ENCODE results near the gene TRIM65. TPM values are rescaled to one million over a fixed set of nuclear protein-coding genes. Genes with fewer than 3 reads are reported as not detected.

Gene TRIM65
- 10 to 100 TPM; 39.4 to 39.5 TPM for total RNA-seq

GRCh38 chr17:75896415-75897159 is at the start of gene TRIM65:
Gene TRIM65 (minus strand): TSS chr17:75896951. CDS start chr17:75896937, 14 bp downstream.
- POLR2A ChIA-PET: interaction anchor here (0.6 to 2.3 kb wide), 16 partner anchors 8 to 384 kb away, joined by 3 to 19 read pairs (median 4); partner anchors contain the start of genes MRPL38, TRIM47, UNK and WBP2

GRCh38 chr17:75945211-75945610 is 48.5 kb upstream of the TRIM65 start:
- CTCF ChIA-PET: no interaction called here
- POLR2A ChIA-PET: no interaction called here

More at GRCh38 chr17:75896415-75897159, at the start of gene TRIM65:
- CTCF ChIA-PET: interaction anchor here (0.6 to 3.7 kb wide), 16 partner anchors 9 to 286 kb away, joined by 3 to 37 read pairs (median 4); partner anchors contain the start of genes MRPL38, TRIM47 and WBP2

- POLR2A ChIA-PET: no interaction called here
- CTCF ChIA-PET: no interaction called here
Measured at GRCh38 chr17:75943491-75943890, 46.7 kb upstream of the TRIM65 start.

GRCh38 chr17:75942473-75942872 is 45.7 kb upstream of the TRIM65 start:
- CTCF ChIA-PET: no interaction called here
- POLR2A ChIA-PET: no interaction called here

- POLR2A ChIA-PET: interaction anchor here (0.6 to 0.8 kb wide), 2 partner anchors 37 to 342 kb away, joined by 3 to 9 read pairs; no protein-coding TSS in a partner anchor
- CTCF ChIA-PET: interaction anchor here (1.0 to 1.3 kb wide), 2 partner anchors 36 to 616 kb away, joined by 3 read pairs; no protein-coding TSS in a partner anchor
Measured at GRCh38 chr17:75941442-75941819, 44.7 kb upstream of the TRIM65 start.

- ChIA-PET CTCF (interaction anchor here (0.6 to 1.3 kb wide), 3 partner anchors 27 to 617 kb away, joined by 3 read pairs; no protein-coding TSS in a partner anchor), POLR2A (interaction anchor here (0.6 to 0.8 kb wide), 2 partner anchors 37 to 343 kb away, joined by 3 to 9 read pairs; no protein-coding TSS in a partner anchor)
Measured at GRCh38 chr17:75940727-75941441, 44.1 kb upstream of the TRIM65 start, which contains the start of gene FBF1. Gene FBF1 (minus strand): TSS chr17:75941042. CDS start chr17:75938149, 2,893 bp downstream.

GRCh38 chr17:75937652-75938051 is 40.9 kb upstream of the TRIM65 start:
- ChIA-PET CTCF (no interaction called here), POLR2A (interaction anchor here (0.6 kb wide), 1 partner anchor 629 kb away, joined by 3 read pairs; no protein-coding TSS in a partner anchor)

GRCh38 chr17:75933808-75934207 is 37.1 kb upstream of the TRIM65 start:
- CTCF ChIA-PET: no interaction called here
- POLR2A ChIA-PET: no interaction called here

GRCh38 chr17:75932852-75933251 is 36.1 kb upstream of the TRIM65 start:
- POLR2A ChIA-PET: no interaction called here
- CTCF ChIA-PET: no interaction called here

GRCh38 chr17:75931062-75931461 is 34.3 kb upstream of the TRIM65 start:
- CTCF ChIA-PET: no interaction called here

GRCh38 chr17:75927286-75927922 is 30.7 kb upstream of the TRIM65 start:
- ChIA-PET POLR2A (no interaction called here), CTCF (interaction anchor here (1.2 kb wide), 1 partner anchor 86 kb away, joined by 3 read pairs; no protein-coding TSS in a partner anchor)

More at GRCh38 chr17:75931062-75931461, 34.3 kb upstream of the TRIM65 start:
- POLR2A ChIA-PET: no interaction called here

GRCh38 chr17:75926456-75926855 is 29.7 kb upstream of the TRIM65 start:
- ChIA-PET POLR2A (no interaction called here), CTCF (no interaction called here)

- ChIA-PET CTCF (interaction anchor here (1.3 kb wide), 1 partner anchor 91 kb away, joined by 4 read pairs; no protein-coding TSS in a partner anchor), POLR2A (interaction anchor here (0.6 kb wide), 1 partner anchor 10 kb away, joined by 3 read pairs; no protein-coding TSS in a partner anchor)
Measured at GRCh38 chr17:75925912-75926311, 29.2 kb upstream of the TRIM65 start.

GRCh38 chr17:75925103-75925502 is 28.4 kb upstream of the TRIM65 start:
- POLR2A ChIA-PET: no interaction called here
- CTCF ChIA-PET: interaction anchor here (1.3 to 1.4 kb wide), 2 partner anchors 91 to 139 kb away, joined by 3 to 4 read pairs; no protein-coding TSS in a partner anchor

GRCh38 chr17:75922963-75923874 is 26.5 kb upstream of the TRIM65 start:
- ChIA-PET POLR2A (no interaction called here), CTCF (interaction anchor here (0.8 kb wide), 1 partner anchor 91 kb away, joined by 3 read pairs; no protein-coding TSS in a partner anchor)

GRCh38 chr17:75922173-75922961 is 25.6 kb upstream of the TRIM65 start:
- ChIA-PET POLR2A (no interaction called here), CTCF (interaction anchor here (0.8 kb wide), 1 partner anchor 92 kb away, joined by 3 read pairs; no protein-coding TSS in a partner anchor)

GRCh38 chr17:75921596-75921995 is 24.8 kb upstream of the TRIM65 start:
- ChIA-PET POLR2A (no interaction called here), CTCF (interaction anchor here (1.6 kb wide), 1 partner anchor 16 kb away, joined by 4 read pairs; no protein-coding TSS in a partner anchor)

All from activated CD8-positive, alpha-beta memory T cell treated with anti-CD3 and anti-CD28 coated beads for 36 hours (primary cell).